NCI-H69 (cell line): Measurements from ENCODE around the gene ANXA8.
"Not testable (repeated sequence)": the region's sequence is repeated elsewhere in the genome, so short reads cannot be mapped to it uniquely, and the experiment has no call there.

Experiments
- DNase-seq: peaks from one replicate; lab custom pipeline; 2025; lab: John Stamatoyannopoulos, UW

Gene ANXA8

GRCh38 chr10:47462577-47463358, 21.1 kb downstream of the ANXA8 start:
- not testable (repeated sequence) for DNase-seq

- DNase-seq, result peak; percentile 17
Observed at GRCh38 chr10:47461261-47461687, 22.6 kb downstream of the ANXA8 start.

- DNase-seq, result no peak
Observed at GRCh38 chr10:47458466-47459154, 25.3 kb downstream of the ANXA8 start.

- DNase-seq, result no peak
Observed at GRCh38 chr10:47457826-47458225, 26.1 kb downstream of the ANXA8 start.

GRCh38 chr10:47457528-47457820, 26.4 kb downstream of the ANXA8 start:
- DNase-seq, result no peak

- DNase-seq, result no peak
Observed at GRCh38 chr10:47456794-47457527, 27.0 kb downstream of the ANXA8 start.

- DNase-seq, result no peak
Observed at GRCh38 chr10:47456079-47456785, 27.7 kb downstream of the ANXA8 start.

- not testable (repeated sequence) for DNase-seq
Observed at GRCh38 chr10:47455350-47456078, 28.4 kb downstream of the ANXA8 start.

GRCh38 chr10:47454780-47455058, 29.2 kb downstream of the ANXA8 start:
- no peak for DNase-seq

- no peak for DNase-seq
Observed at GRCh38 chr10:47454008-47454779, 29.7 kb downstream of the ANXA8 start.

- DNase-seq, result no peak
Observed at GRCh38 chr10:47453141-47454007, 30.5 kb downstream of the ANXA8 start.

GRCh38 chr10:47452495-47453140, 31.3 kb downstream of the ANXA8 start:
- no peak for DNase-seq

- no peak for DNase-seq
Observed at GRCh38 chr10:47451998-47452494, 31.9 kb downstream of the ANXA8 start.

- no peak for DNase-seq
Observed at GRCh38 chr10:47451273-47451997, 32.5 kb downstream of the ANXA8 start.

- DNase-seq, result no peak
Observed at GRCh38 chr10:47450442-47450841, 33.5 kb downstream of the ANXA8 start.

GRCh38 chr10:47449979-47450378, 33.9 kb downstream of the ANXA8 start:
- no peak for DNase-seq

GRCh38 chr10:47449102-47449978, 34.6 kb downstream of the ANXA8 start:
- DNase-seq, result no peak

- no peak for DNase-seq
Observed at GRCh38 chr10:47447705-47448104, 36.2 kb downstream of the ANXA8 start.
